ENCODE data around the gene DELE1.

GRCh38 chr5:141874262-141874964 lies 49.3 kb upstream of the DELE1 start:
- no peak for TF ChIP-seq CTCF (conservative IDR thresholded peaks at IDR 0.05; ENCODE audit: low read length)
- TF ChIP-seq EZH2phosphoT487 (IDR thresholded peaks at IDR 0.05; ENCODE audit: borderline replicate concordance) = no peak
